Suppressor macrophage (primary cell): Measurements from ENCODE around the gene PHF5A.

ENCODE experiments used
- DNase-seq, 4 experiments: peaks; one replicate each; pipeline ENCODE4 v3.0.0-alpha.2; 2020 to 2022

The PHF5A gene

GRCh38 chr22:41411021-41411851 lies 57.3 kb downstream of the PHF5A start:
- DNase-seq, result no peak

GRCh38 chr22:41410311-41410751 lies 58.2 kb downstream of the PHF5A start:
- DNase-seq, result no peak
